CD4-positive, alpha-beta T cell treated with Interleukin-12 subunit alpha and Interleukin-12 subunit beta, for 1 hour (primary cell): ENCODE data around the gene SLC25A43.

Experiments
- DNase-seq: peaks from one replicate; pipeline ENCODE4 v3.0.0-alpha.2; 2020

SLC25A43 gene

DNA sequence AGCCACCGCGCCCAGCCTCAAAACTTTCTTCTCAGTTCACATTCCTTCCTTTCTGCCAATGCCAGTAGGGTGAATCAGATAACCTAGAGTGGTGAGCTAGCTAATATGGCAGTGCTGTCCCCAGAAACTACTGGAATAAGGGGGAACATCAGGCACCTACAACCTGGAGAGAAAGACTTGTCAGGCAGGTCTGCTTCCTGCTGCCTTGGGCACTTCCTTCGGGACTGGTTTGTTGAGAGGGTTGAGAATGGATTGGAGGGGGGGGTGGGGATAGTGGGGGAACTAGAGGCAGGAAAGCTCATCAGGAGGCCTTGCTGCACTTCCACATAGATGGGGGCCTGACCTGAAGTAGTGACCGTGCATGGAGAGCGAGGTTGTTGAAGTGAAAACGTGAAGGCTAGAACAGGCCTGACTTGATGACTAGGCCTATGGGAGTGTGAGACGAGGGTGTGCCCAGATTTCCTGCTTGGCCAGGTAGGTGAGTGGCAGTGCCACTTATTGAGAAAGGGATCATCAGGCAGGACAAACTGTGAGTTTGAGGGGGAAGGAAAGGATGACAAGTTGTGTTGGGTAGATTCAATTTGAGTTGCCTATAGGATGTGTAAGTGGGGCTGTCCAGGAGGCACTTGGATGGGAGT, 102.5 kb downstream of the SLC25A43 start:
- DNase-seq: no peak

DNA sequence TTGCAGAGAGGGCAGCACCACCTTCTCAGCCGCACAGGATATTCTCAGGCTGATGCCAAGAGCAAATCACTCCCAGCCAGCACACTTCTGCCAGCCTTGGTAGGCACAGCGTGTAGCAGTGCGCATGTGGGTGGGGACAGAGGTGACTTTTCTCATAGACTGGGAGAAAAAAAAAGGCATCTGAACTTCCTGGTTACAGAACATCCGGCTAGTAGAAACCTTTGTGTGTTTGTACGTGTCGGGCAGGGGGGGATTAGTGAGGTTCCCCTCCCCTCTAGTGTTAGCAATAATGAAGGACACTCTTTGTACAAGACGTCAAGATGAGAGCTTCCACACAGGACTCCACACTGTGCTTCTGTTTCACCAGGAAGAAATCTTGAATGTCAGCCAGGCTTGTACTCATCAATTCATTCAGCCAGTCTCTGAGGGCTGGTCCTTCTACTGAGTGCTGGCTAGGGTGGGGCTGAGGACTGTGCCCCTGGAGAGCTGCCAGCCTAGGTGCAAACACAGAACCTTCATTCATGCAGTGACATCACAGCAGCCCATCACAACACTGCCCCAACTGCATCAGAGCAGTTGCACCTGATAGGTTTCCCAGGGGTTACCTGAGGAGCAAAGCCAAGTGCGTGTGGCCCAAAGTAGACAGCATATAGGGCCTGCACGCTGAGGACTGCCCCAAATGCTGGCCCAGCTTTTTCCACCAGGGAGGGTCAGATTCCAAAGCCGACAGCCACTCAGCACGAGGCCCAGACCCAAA, 103.8 kb downstream of the SLC25A43 start:
- peak; percentile 44 for DNase-seq

DNA sequence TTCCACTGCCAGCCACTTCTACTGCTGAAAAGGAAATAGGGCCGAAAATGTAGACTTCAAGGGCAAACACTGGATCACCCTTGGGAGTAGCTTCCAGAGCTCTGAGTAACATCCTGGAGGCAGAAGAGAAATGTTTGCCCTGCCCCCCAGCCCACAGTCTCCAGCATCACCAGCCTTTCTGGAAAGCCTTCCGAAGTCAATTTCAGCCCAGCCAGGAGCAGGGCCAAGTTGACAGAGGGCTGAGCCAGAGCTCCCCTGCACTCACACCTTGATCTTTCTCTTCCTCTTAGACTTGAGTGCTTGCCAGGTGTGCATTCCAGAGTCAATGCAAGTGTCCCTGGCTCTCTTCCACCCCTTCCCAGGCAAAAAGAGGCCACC, 104.3 kb downstream of the SLC25A43 start:
- DNase-seq: no peak
